ENCODE measurements around the gene CHST13. TPM values are rescaled to one million over a fixed set of nuclear protein-coding genes. Genes with fewer than 3 reads are reported as not detected.
"Not testable (repeated sequence)": the region's sequence is repeated elsewhere in the genome, so short reads cannot be mapped to it uniquely, and the experiment has no call there.

CHST13 gene
- total and polyA plus RNA-seq, 5 donors from 2014 or later = not detected

DNA sequence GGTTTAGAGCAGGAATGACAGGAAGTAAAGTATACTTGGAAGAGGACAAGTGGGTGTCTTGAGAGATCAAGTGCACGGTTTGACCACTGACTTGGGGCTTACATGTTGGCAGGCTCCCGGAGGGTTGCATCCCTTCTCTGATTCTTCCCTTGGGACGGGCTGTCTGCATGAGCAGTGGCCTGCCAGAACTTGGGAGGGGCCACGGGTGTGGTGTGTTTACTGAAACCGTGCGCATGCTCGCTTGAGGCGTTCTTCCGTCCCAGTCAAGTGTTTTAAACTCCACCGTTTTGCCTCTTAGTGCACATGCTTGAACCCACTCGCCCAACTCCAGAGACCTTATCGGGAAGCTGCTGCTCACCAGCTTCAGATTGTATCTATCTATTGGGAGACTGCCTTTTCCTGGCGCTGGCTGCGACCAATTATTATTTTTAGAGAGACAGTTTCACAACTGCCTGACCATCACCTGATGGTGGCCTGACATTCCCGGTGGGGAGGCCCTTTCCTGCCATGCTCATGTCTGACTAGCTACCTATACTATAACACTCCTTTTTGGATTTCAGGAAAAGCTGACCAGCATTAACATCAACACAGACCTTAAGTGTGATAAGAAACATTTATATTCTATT, 49.6 kb downstream of the CHST13 start:
- no peak overlapping the region for H3K27ac Mint-ChIP-seq

DNA sequence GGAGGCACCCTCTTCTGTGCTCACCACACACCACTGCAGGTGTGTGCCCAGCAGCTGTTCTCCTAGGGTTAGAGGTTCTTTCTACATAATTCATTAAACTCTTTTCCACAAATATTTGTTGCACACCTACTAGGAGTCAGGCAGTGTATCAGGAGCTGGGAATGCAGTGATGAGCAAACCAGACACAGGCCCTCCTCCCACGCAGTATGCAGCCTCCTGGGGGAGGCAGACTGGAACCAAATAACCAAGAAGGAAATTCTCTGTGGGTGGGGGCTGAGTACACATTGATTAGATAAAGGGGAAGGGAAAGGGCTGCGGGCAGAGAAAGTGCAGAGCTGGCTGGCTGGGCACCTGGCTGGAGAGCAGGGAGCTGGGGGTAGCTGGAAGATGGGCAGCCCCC, 53.3 kb downstream of the CHST13 start:
- Histone ChIP-seq H3K4me1 (ENCODE audit: control insufficient read depth, insufficient read depth, low read length, poor library complexity, severe bottlenecking) (no peaks in the 10 kb centered on the region), H3K9me3 (ENCODE audit: control insufficient read depth in 2 of 2, low read length in 2 of 2) (no peaks in the 10 kb centered on the region), H3K27me3 (ENCODE audit: control insufficient read depth, insufficient read depth, low read length) (no peaks in the 10 kb centered on the region), H3K36me3 (ENCODE audit: control insufficient read depth, insufficient read depth, low read length) (no peaks in the 10 kb centered on the region), H3K27ac (ENCODE audit: insufficient read depth, low read length, poor library complexity, severe bottlenecking) (no peak overlapping the region), H3K4me3 (ENCODE audit: low read depth, low read length) (no peak overlapping the region)
- ATAC-seq (ENCODE audit: low read depth in 2 of 2) (no peak), DNase-seq (no peak)
- Mint-ChIP-seq H3K27ac (no peak overlapping the region), H3K4me3 (no peak overlapping the region), H3K36me3 (no peaks in the 10 kb centered on the region), H3K4me1 (no peaks in the 10 kb centered on the region), H3K27me3 (peaks cover 19% of the 10 kb centered on the region), H3K9me3 (peaks cover 0 to 2% (median 0%) of the 10 kb centered on the region in 7 donors)

More for the DNA sequence above, 49.6 kb downstream of the CHST13 start:
- Histone ChIP-seq H3K27ac (ENCODE audit: insufficient read depth, low read length, poor library complexity, severe bottlenecking) (no peak overlapping the region), H3K9me3 (ENCODE audit: control insufficient read depth in 2 of 2, low read length in 2 of 2) (no peaks in the 10 kb centered on the region), H3K27me3 (ENCODE audit: control insufficient read depth, insufficient read depth, low read length) (no peaks in the 10 kb centered on the region), H3K4me3 (ENCODE audit: low read depth, low read length) (no peak overlapping the region), H3K4me1 (ENCODE audit: control insufficient read depth, insufficient read depth, low read length, poor library complexity, severe bottlenecking) (no peaks in the 10 kb centered on the region), H3K36me3 (ENCODE audit: control insufficient read depth, insufficient read depth, low read length) (no peaks in the 10 kb centered on the region)
- DNase-seq (no peak), ATAC-seq (ENCODE audit: low read depth in 2 of 2) (no peak)
- no peaks in the 10 kb centered on the region for H3K36me3 Mint-ChIP-seq
- peaks cover 0 to 2% (median 0%) of the 10 kb centered on the region in 7 donors for H3K9me3 Mint-ChIP-seq
- peaks cover 4% of the 10 kb centered on the region for H3K27me3 Mint-ChIP-seq
- H3K4me3 Mint-ChIP-seq = no peak overlapping the region
- H3K4me1 Mint-ChIP-seq = no peaks in the 10 kb centered on the region

DNA sequence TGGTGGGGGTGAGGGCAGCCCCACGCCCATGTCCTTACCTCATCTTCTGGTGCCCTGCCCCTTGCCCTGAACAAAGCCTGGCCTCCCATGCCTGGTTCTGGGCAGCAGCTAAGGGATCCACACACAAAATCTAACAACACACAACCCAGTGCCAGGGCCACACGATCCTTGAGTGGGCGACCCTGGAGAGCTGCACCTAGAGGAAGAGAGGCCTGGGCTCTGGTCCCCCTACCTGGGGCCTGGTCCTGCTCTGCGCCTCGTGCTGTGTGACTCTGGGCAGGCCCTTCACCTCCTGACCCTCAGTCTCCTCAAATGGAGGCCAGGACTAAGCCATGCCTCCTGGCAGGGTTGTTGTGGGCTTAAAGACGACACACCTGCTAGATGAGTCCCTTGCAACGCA, 54.7 kb downstream of the CHST13 start:
- H3K4me1 ChIP-seq (ENCODE audit: control insufficient read depth, insufficient read depth, low read length, poor library complexity, severe bottlenecking) = no peaks in the 10 kb centered on the region
- H3K9me3 Mint-ChIP-seq = no peaks in the 10 kb centered on the region
- no peaks in the 10 kb centered on the region for H3K9me3 ChIP-seq (ENCODE audit: control insufficient read depth in 2 of 2, low read length in 2 of 2)
- no peak overlapping the region for H3K27ac Mint-ChIP-seq
- no peak overlapping the region for H3K4me3 Mint-ChIP-seq
- no peak overlapping the region for H3K4me3 ChIP-seq (ENCODE audit: low read depth, low read length)
- no peak overlapping the region for H3K27ac ChIP-seq (ENCODE audit: insufficient read depth, low read length, poor library complexity, severe bottlenecking)
- H3K36me3 ChIP-seq (ENCODE audit: control insufficient read depth, insufficient read depth, low read length) = no peaks in the 10 kb centered on the region
- peaks cover 19% of the 10 kb centered on the region for H3K27me3 Mint-ChIP-seq
- H3K4me1 Mint-ChIP-seq = no peaks in the 10 kb centered on the region
- no peaks in the 10 kb centered on the region for H3K27me3 ChIP-seq (ENCODE audit: control insufficient read depth, insufficient read depth, low read length)
- no peaks in the 10 kb centered on the region for H3K36me3 Mint-ChIP-seq
- DNase-seq (no peak), ATAC-seq (ENCODE audit: low read depth in 2 of 2) (no peak)

DNA sequence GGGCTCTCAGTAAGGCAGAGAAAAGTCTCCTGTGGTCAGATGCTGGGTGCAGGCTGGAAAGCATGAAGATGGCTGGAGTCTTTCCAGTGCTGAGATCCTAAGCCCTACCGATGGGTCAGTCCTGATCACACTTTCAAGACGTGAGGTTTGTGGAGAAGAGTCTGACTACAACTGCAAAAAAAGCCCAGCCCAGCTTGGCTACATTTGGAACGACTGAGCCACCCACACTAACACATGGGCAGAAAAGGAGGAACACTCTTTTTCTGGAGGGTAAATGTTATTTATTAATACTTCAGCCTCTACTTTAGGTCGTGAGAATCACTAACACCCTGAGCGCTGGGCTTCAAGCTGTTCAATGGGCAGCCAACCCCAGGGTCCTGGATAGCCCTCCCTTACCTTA, 56.8 kb downstream of the CHST13 start:
- Histone ChIP-seq H3K4me3 (ENCODE audit: low read depth, low read length) (no peak overlapping the region), H3K27ac (ENCODE audit: insufficient read depth, low read length, poor library complexity, severe bottlenecking) (no peak overlapping the region), H3K9me3 (ENCODE audit: control insufficient read depth in 2 of 2, low read length in 2 of 2) (no peaks in the 10 kb centered on the region), H3K36me3 (ENCODE audit: control insufficient read depth, insufficient read depth, low read length) (no peaks in the 10 kb centered on the region), H3K27me3 (ENCODE audit: control insufficient read depth, insufficient read depth, low read length) (peaks cover 2% of the 10 kb centered on the region), H3K4me1 (ENCODE audit: control insufficient read depth, insufficient read depth, low read length, poor library complexity, severe bottlenecking) (no peaks in the 10 kb centered on the region)
- peaks cover 19% of the 10 kb centered on the region for H3K27me3 Mint-ChIP-seq
- DNase-seq = no peak
- H3K4me3 Mint-ChIP-seq = no peak overlapping the region
- H3K4me1 Mint-ChIP-seq = no peaks in the 10 kb centered on the region
- peaks cover 0 to 4% (median 0%) of the 10 kb centered on the region in 7 donors for H3K9me3 Mint-ChIP-seq
- no peak overlapping the region for H3K27ac Mint-ChIP-seq
- no peaks in the 10 kb centered on the region for H3K36me3 Mint-ChIP-seq
- no peak for ATAC-seq (ENCODE audit: low read depth in 2 of 2)

DNA sequence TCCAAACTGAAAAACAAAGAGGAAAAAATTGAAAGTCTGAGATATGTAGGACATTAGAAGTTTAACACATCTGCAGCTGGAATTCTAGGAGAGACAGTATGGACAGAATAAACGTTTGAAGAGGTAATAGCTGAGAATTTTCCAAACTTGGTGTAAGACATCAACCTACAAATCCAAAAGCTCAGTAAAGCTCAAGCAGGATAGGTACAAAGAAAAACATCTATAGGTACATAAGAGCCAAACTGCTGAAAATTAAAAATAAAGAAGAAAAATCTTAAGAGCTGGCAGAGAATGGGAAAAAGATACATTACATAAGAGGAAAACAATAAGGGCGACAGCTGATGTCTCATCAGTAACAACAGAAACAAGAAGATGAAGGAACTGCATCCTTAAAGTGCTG, 57.6 kb downstream of the CHST13 start:
- H3K27me3 Mint-ChIP-seq = peaks cover 19% of the 10 kb centered on the region
- no peaks in the 10 kb centered on the region for H3K4me1 Mint-ChIP-seq

DNA sequence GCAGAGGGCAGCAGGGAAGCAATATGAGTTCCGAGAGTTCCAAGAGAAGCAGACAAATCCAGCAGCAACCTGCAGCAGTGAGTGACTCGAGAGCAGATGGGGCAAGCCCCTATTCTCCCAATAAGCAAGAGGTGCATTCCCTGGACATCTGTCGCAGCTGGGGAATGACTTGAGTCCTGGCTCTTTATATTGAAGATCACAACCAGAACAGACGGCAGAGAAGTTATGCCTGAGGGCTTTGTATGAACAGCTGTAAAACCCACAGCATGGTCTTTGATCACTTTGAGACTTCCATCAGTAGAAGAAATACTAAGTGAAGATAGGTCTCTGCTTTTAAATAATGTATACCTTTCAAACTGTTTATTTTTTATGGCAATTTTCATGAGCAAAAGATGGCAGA, 58.4 kb downstream of the CHST13 start:
- Mint-ChIP-seq H3K9me3 (peaks cover 0 to 4% (median 0%) of the 10 kb centered on the region in 7 donors), H3K4me1 (no peaks in the 10 kb centered on the region), H3K36me3 (no peaks in the 10 kb centered on the region), H3K4me3 (no peak overlapping the region), H3K27ac (no peak overlapping the region), H3K27me3 (peaks cover 19% of the 10 kb centered on the region)
- H3K36me3 ChIP-seq (ENCODE audit: control insufficient read depth, insufficient read depth, low read length) = no peaks in the 10 kb centered on the region
- no peak overlapping the region for H3K27ac ChIP-seq (ENCODE audit: insufficient read depth, low read length, poor library complexity, severe bottlenecking)
- DNase-seq (no peak), ATAC-seq (ENCODE audit: low read depth in 2 of 2) (no peak)
- H3K27me3 ChIP-seq (ENCODE audit: control insufficient read depth, insufficient read depth, low read length) = peaks cover 2% of the 10 kb centered on the region
- H3K4me3 ChIP-seq (ENCODE audit: low read depth, low read length) = no peak overlapping the region
- H3K9me3 ChIP-seq (ENCODE audit: control insufficient read depth in 2 of 2, low read length in 2 of 2) = no peaks in the 10 kb centered on the region
- H3K4me1 ChIP-seq (ENCODE audit: control insufficient read depth, insufficient read depth, low read length, poor library complexity, severe bottlenecking) = no peaks in the 10 kb centered on the region

More for the DNA sequence above, 57.6 kb downstream of the CHST13 start:
- H3K9me3 Mint-ChIP-seq = peaks cover 0 to 4% (median 0%) of the 10 kb centered on the region in 7 donors
- no peaks in the 10 kb centered on the region for H3K36me3 Mint-ChIP-seq
- no peak overlapping the region for H3K4me3 ChIP-seq (ENCODE audit: low read depth, low read length)
- H3K4me1 ChIP-seq (ENCODE audit: control insufficient read depth, insufficient read depth, low read length, poor library complexity, severe bottlenecking) = no peaks in the 10 kb centered on the region
- no peak overlapping the region for H3K4me3 Mint-ChIP-seq
- ATAC-seq (ENCODE audit: low read depth in 2 of 2) = no peak
- H3K27me3 ChIP-seq (ENCODE audit: control insufficient read depth, insufficient read depth, low read length) = peaks cover 2% of the 10 kb centered on the region
- no peaks in the 10 kb centered on the region for H3K9me3 ChIP-seq (ENCODE audit: control insufficient read depth in 2 of 2, low read length in 2 of 2)
- H3K27ac Mint-ChIP-seq = no peak overlapping the region
- no peak for DNase-seq
- no peak overlapping the region for H3K27ac ChIP-seq (ENCODE audit: insufficient read depth, low read length, poor library complexity, severe bottlenecking)
- H3K36me3 ChIP-seq (ENCODE audit: control insufficient read depth, insufficient read depth, low read length) = no peaks in the 10 kb centered on the region

DNA sequence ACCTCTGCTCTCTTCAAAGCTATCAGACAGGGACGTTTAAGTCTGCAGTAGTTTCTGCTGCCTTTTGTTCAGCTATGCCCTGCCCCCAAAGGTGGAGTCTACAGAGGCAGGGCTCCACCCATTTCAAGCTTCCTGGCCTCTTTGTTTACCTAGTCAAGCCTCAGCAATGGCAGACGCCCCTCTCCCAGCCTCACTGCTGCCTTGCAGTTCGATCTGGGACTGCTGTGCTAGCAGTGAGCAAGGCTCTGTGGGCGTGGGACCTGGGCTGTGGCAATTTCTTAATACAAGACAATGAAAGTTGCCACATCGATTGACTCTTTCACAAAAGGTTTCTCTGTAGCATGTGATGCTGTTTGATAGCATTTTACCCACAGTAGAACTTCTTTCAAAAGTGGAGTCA, 67.6 kb downstream of the CHST13 start:
- not testable (repeated sequence) for H3K27ac Mint-ChIP-seq; H3K36me3 Mint-ChIP-seq; H3K27me3 ChIP-seq (ENCODE audit: control insufficient read depth, insufficient read depth, low read length); H3K27ac ChIP-seq (ENCODE audit: insufficient read depth, low read length, poor library complexity, severe bottlenecking); H3K4me1 ChIP-seq (ENCODE audit: control insufficient read depth, insufficient read depth, low read length, poor library complexity, severe bottlenecking); H3K36me3 ChIP-seq (ENCODE audit: control insufficient read depth, insufficient read depth, low read length); H3K4me1 Mint-ChIP-seq; H3K9me3 ChIP-seq (ENCODE audit: control insufficient read depth in 2 of 2, low read length in 2 of 2); H3K4me3 ChIP-seq (ENCODE audit: low read depth, low read length); ATAC-seq (ENCODE audit: low read depth in 2 of 2)
- DNase-seq = peak in 1 of 3 donors; percentile 17
- Mint-ChIP-seq H3K27me3 (peaks cover 17% of the 10 kb centered on the region), H3K9me3 (peaks cover 0 to 13% (median 4%) of the 10 kb centered on the region in 7 donors), H3K4me3 (peak overlapping the region in 1 of 4 donors; percentile 53)
